ENCODE data around the gene ZFP91. TPM values are rescaled to one million over a fixed set of nuclear protein-coding genes. Genes with fewer than 3 reads are reported as not detected.

The ZFP91 gene
- total RNA-seq, 1 experiment from 2014 or later = 56.2 TPM

DNA sequence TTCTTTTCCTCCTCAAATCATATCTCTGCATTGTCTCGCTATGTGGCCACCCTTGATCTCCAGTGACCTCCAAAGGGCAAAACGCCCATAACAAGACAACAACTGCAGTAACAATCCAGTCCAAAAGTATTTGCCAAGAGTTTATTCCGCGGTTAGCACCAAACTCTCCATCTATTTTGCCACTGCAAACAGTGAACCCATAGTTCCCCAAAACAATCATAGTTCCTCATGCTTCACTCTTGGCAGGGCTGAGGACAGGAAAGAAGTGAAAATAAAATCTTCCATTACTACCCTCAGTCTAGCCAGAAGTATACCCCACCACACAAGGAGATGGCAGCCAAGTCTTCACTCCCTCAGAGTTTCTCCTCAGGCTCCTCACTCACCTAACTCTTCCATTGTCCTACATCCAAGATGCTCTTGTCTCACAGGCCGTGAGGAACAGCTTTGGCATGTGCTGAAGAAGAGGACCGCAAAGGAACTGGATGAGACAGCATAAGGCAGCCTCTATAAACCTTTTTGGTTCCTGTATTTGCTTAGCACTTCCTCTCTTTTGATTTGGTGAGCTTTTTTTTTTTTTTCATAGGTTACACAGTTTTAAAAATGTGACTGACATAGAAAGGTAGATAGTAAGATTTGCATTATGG is 3.4 kb upstream of the ZFP91 start, which contains the start of gene LPXN:
Gene LPXN (minus strand): TSS at position 480 of the 644 bp plus-strand sequence. CDS start 84 bp downstream, at position 396.
- peak within 1 kb of the TSS; percentile 92 for H3K4me2 ChIP-seq (ENCODE audit: low read length)
- H3K4me1 ChIP-seq (ENCODE audit: insufficient read depth, low read length) = peaks cover 47% of the 10 kb centered on the region
- H3K79me2 ChIP-seq (ENCODE audit: low read length) = peaks cover 47% of the 10 kb centered on the region
- ATAC-seq (peak; percentile 2; the same call in 1 of the 2 replicates), DNase-seq (peak; percentile 90)
- H3K9ac ChIP-seq (ENCODE audit: low read length) = peak within 1 kb of the TSS; percentile 99
- H3K9me2 ChIP-seq (replicated peaks; ENCODE audit: low read length) = no peaks in the 10 kb centered on the region
- no peaks in the 10 kb centered on the region for H3K36me3 ChIP-seq (ENCODE audit: low read depth, low read length)
- ChIA-PET CTCF (interaction anchor here (0.5 to 0.6 kb wide), 5 partner anchors 54 to 982 kb away, joined by 3 to 6 read pairs (median 5); no protein-coding TSS in a partner anchor), POLR2A (ENCODE audit: unreplicated experiment) (interaction anchor here (0.6 kb wide), 1 partner anchor 1094 kb away, joined by 4 read pairs; no protein-coding TSS in a partner anchor)
- H2AFZ ChIP-seq (ENCODE audit: low read length) = no peak within 1 kb of the TSS
- peaks cover 20% of the 10 kb centered on the region for H3F3A ChIP-seq (ENCODE audit: low read length, unreplicated experiment)
- peak within 1 kb of the TSS; percentile 97 for H3K27ac ChIP-seq (ENCODE audit: low read length)
- H3K27me3 ChIP-seq (ENCODE audit: low read length) = no peaks in the 10 kb centered on the region
- BruUV-seq (replicated peaks) = no TSS peak
- TF ChIP-seq EZH2phosphoT487 (IDR thresholded peaks at IDR 0.05; ENCODE audit: borderline replicate concordance, low read length) (no peak), EZH2 (IDR thresholded peaks at IDR 0.05; ENCODE audit: low read length, unreplicated experiment) (no peak)
- TF ChIP-seq, protein P1, sequence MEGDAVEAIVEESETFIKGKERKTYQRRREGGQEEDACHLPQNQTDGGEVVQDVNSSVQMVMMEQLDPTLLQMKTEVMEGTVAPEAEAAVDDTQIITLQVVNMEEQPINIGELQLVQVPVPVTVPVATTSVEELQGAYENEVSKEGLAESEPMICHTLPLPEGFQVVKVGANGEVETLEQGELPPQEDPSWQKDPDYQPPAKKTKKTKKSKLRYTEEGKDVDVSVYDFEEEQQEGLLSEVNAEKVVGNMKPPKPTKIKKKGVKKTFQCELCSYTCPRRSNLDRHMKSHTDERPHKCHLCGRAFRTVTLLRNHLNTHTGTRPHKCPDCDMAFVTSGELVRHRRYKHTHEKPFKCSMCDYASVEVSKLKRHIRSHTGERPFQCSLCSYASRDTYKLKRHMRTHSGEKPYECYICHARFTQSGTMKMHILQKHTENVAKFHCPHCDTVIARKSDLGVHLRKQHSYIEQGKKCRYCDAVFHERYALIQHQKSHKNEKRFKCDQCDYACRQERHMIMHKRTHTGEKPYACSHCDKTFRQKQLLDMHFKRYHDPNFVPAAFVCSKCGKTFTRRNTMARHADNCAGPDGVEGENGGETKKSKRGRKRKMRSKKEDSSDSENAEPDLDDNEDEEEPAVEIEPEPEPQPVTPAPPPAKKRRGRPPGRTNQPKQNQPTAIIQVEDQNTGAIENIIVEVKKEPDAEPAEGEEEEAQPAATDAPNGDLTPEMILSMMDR (conservative IDR thresholded peaks at IDR 0.05; ENCODE audit: low read depth, low read length) = no peak
- peaks cover 8% of the 10 kb centered on the region for H4K20me1 ChIP-seq (ENCODE audit: low read length)
- H3K4me3 ChIP-seq (ENCODE audit: low read length) = peak within 1 kb of the TSS; percentile 80
- intact Hi-C loops (cut with micrococcal nuclease) = loop anchor here (2.0 to 5.0 kb wide), 4 partner anchors 183 to 1253 kb away; partner anchors contain the start of genes FAM111A and TNKS1BP1
- H3K9me3 ChIP-seq (ENCODE audit: low read length) = no peaks in the 10 kb centered on the region

DNA sequence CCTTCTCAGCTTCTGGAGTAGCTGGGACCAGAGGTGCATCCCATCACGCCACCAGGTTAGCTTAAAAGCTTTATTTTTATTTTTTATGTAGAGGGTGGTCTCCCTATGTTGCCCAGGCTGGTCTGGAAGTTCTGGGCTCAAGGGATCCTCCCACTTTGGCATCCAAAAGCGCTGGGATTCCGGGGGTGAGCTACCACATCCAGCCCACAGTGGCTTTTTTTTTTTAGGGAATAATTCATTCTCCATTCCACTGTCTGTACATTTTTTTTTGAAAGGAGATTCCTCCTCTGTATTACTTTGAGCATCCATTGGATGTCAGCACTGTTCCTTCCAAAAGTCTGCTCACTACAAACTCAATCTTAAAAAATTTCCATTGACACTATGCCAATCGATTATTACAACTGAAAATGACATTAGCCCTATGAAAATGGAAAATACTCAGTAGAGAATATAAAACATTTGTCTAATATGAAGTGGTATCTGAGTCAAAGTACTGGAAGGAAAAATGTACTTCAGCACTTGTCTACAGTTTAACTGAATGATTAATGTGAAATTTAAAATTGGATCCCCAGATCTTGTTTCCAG is 1.9 kb upstream of the ZFP91 start:
- DNase-seq = peak; percentile 44
- Histone ChIP-seq H3K36me3 (ENCODE audit: low read depth, low read length) (peaks cover 4% of the 10 kb centered on the region; the same call in 1 of the 2 replicates), H3K9ac (ENCODE audit: low read length) (peak overlapping the region; percentile 99), H3K4me1 (ENCODE audit: insufficient read depth, low read length) (peaks cover 62% of the 10 kb centered on the region), H3F3A (ENCODE audit: low read length, unreplicated experiment) (peaks cover 20% of the 10 kb centered on the region), H3K4me3 (ENCODE audit: low read length) (peak overlapping the region; percentile 80), H3K9me2 (replicated peaks; ENCODE audit: low read length) (no peaks in the 10 kb centered on the region), H3K9me3 (ENCODE audit: low read length) (no peaks in the 10 kb centered on the region), H3K4me2 (ENCODE audit: low read length) (peak overlapping the region; percentile 92), H3K27me3 (ENCODE audit: low read length) (no peaks in the 10 kb centered on the region), H2AFZ (ENCODE audit: low read length) (peak overlapping the region; percentile 69), H3K79me2 (ENCODE audit: low read length) (peaks cover 58% of the 10 kb centered on the region), H3K27ac (ENCODE audit: low read length) (peak overlapping the region; percentile 97), H4K20me1 (ENCODE audit: low read length) (peaks cover 23% of the 10 kb centered on the region)
- TF ChIP-seq EZH2 (IDR thresholded peaks at IDR 0.05; ENCODE audit: low read length, unreplicated experiment) (no peak), EZH2phosphoT487 (IDR thresholded peaks at IDR 0.05; ENCODE audit: borderline replicate concordance, low read length) (no peak)
- TF ChIP-seq, protein P1 (conservative IDR thresholded peaks at IDR 0.05; ENCODE audit: low read depth, low read length) = peak; percentile 72
- intact Hi-C loops (cut with micrococcal nuclease) = loop anchor here (1.0 to 5.0 kb wide), 6 partner anchors 53 to 1255 kb away; partner anchors contain the start of genes FAM111A and TNKS1BP1
- no peak for ATAC-seq
- ChIA-PET CTCF (interaction anchor here (0.6 to 1.1 kb wide), 2 partner anchors 97 to 582 kb away, joined by 3 to 4 read pairs; no protein-coding TSS in a partner anchor), POLR2A (ENCODE audit: unreplicated experiment) (interaction anchor here (0.6 to 0.7 kb wide), 2 partner anchors 64 to 211 kb away, joined by 4 to 8 read pairs; no protein-coding TSS in a partner anchor)
- no TSS peak for BruUV-seq (replicated peaks)
